AG04450 (cell line): ENCODE results near the gene RSRC1. TPM values are rescaled to one million over a fixed set of nuclear protein-coding genes. Genes with fewer than 3 reads are reported as not detected.

ENCODE experiments used
- CTCF ChIA-PET: fragments of 300-600, 350-600 bp; formaldehyde crosslinking; extraction: SDS; loops from one replicate; lab custom pipeline; 2022; ENCODE audit warnings: antibody characterized with exemption, inconsistent platforms; lab: Charles Lee
- POLR2A ChIA-PET: fragments of 350-600 bp; formaldehyde crosslinking; extraction: SDS; loops from one replicate; lab custom pipeline; 2021; ENCODE audit warnings: antibody characterized with exemption, inconsistent platforms; lab: Yijun Ruan, JAX
- DNase-seq: peaks from one replicate; pipeline ENCODE4 v3.0.0-alpha.2; 2011; ENCODE audit warnings: low read depth, low spot score
- H3K27ac ChIP-seq: one replicate; pipeline ENCODE4 v1.5.1; 2012; ENCODE audit warnings: low read depth, low read length, control low read depth
- H3K27me3 ChIP-seq: one replicate; pipeline ENCODE4 v1.6.0; 2012; ENCODE audit warnings: low read length; ENCODE audit not compliant: control insufficient read depth, insufficient read depth
- H3K4me3 ChIP-seq: 2 replicates; pipeline ENCODE4 v1.5.1; 2011; ENCODE audit warnings: mild to moderate bottlenecking, low read depth, low read length, control low read depth
- H3K9me3 ChIP-seq: 2 replicates; pipeline ENCODE4 v1.5.1; 2012; ENCODE audit warnings: low read length; ENCODE audit not compliant: control insufficient read depth, insufficient read depth
- polyA plus RNA-seq: library from polyadenylated mRNA; depleted of rRNA; stranded (reverse); fragments of >200 nt; gene quantifications from 2 replicates; pipeline ENCODE4 v1.2.3, GENCODE V29; 2011
- TF ChIP-seq, protein P1 (sequence below): IDR thresholded peaks from 2 replicates; pipeline ENCODE4 v1.5.1; 2011; ENCODE audit warnings: low read depth, low read length, control low read depth, inconsistent platforms

RSRC1 gene
- polyA plus RNA-seq, 1 experiment = 6.7 TPM

DNA sequence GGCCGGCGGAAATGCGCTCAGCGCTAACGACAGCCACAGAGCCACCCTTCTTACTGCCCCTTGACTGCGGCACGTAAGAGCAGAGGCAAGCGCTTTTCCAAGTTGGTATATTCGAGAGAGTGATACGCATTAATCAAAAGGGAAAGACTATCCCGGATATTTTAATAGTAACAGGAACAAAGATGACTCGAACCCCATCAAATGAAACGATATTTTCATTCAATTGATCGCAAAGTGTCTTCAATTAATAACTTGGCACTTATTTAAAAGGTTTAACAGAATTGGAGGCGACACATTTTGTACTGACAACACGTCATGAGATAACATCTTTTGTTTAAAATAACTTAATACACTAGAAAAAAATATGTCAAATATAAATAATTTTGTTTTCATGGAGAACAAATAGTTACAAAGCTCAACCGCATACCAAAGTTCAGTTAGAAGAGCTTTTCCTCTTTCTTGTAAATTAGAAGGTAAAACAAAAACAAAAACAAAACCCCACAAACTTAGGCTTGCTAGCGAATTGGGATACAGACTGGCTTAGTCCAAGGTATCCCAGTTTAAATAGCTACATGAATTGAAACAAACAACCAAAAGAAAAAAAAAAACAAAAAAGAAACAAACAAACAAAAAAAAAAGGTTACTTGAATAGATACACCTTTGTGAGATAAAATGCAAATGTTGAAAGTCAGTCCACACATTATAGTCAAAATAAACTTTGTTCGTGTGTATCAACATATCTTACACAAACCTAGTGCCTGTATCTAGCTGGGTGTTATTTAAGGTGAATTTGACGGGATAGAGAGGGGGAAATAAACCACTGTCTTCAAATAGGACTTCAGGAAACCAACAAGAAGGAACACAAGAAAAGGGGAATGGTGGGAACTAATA, 13.8 kb upstream of the RSRC1 start:
- TF ChIP-seq, protein P1, sequence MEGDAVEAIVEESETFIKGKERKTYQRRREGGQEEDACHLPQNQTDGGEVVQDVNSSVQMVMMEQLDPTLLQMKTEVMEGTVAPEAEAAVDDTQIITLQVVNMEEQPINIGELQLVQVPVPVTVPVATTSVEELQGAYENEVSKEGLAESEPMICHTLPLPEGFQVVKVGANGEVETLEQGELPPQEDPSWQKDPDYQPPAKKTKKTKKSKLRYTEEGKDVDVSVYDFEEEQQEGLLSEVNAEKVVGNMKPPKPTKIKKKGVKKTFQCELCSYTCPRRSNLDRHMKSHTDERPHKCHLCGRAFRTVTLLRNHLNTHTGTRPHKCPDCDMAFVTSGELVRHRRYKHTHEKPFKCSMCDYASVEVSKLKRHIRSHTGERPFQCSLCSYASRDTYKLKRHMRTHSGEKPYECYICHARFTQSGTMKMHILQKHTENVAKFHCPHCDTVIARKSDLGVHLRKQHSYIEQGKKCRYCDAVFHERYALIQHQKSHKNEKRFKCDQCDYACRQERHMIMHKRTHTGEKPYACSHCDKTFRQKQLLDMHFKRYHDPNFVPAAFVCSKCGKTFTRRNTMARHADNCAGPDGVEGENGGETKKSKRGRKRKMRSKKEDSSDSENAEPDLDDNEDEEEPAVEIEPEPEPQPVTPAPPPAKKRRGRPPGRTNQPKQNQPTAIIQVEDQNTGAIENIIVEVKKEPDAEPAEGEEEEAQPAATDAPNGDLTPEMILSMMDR = no peak
- Histone ChIP-seq H3K27me3 (peaks cover 80% of the 10 kb centered on the region), H3K27ac (no peak overlapping the region), H3K9me3 (peaks cover 18% of the 10 kb centered on the region; the same call in 1 of the 2 replicates), H3K4me3 (no peak overlapping the region)
- ChIA-PET POLR2A (no interaction called here), CTCF (no interaction called here)
- DNase-seq = no peak

DNA sequence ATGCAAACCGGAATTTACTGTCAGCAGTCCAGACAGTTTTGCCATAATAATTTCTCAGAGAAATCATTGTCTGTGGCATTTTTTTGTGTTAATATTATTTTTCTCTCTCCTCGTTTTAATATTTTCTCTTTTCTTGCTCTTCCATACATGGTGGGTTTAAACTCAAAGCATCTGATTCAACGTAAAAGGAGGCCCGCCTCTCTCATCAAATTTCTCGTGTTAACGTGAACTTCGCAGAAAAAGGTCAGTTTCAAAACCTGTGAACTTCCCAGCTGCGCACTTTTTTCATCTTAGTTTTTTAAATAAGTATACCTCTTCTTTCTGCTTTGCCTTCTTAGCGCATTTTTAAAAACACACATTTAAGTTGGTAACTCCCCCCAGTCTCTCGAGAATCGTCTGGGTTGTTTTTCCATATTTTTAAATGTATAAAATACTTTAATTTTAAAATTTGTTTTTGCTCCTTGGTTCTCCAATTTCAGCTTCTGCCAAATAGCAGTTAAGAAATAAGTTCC, 12.8 kb upstream of the RSRC1 start:
- TF ChIP-seq, protein P1 = no peak
- Histone ChIP-seq H3K27ac (no peak overlapping the region), H3K4me3 (no peak overlapping the region), H3K27me3 (peaks cover 86% of the 10 kb centered on the region), H3K9me3 (peaks cover 18% of the 10 kb centered on the region; the same call in 1 of the 2 replicates)
- no peak for DNase-seq
- POLR2A ChIA-PET = no interaction called here
- CTCF ChIA-PET = no interaction called here

DNA sequence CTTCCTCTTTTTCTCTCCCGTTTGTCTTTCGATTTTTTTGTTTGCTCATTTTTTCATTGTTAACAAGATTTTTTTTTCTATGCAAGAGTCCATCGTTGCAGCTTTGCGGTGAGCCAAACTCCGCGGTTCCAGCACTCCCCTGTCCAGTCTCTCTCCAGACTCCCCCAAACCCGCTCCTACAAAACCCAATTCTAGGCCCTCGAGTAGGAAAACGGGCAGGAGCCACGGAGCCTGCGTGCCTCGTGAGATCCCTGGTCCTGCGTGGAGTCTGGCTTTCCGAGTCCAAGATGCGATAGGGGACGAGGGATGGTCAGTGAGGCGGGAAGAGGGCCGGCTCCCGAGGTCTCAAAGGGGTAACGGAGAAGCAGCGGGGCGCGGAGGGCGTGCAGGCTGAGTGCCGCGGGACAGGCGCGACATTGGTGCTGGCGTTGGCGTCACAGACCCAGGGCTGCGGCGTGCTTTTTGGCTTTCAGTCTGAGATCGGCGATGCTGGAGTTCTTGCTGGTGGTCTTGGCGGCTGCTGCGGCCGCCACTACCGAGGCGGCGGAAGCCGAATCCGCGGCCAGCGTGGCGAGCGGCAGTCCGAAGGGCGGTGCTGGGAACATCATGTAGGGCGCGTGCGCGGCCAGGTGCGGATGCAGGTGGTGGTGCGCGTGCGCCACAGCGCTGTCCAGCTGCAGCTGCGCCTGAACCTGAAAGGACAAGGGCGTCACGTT, 12.1 kb upstream of the RSRC1 start:
- ChIA-PET CTCF (no interaction called here), POLR2A (no interaction called here)
- DNase-seq = no peak
- Histone ChIP-seq H3K9me3 (peaks cover 22% of the 10 kb centered on the region; the same call in 1 of the 2 replicates), H3K27me3 (peaks cover 91% of the 10 kb centered on the region), H3K4me3 (peak overlapping the region; percentile 54), H3K27ac (no peak overlapping the region)
- TF ChIP-seq, protein P1 = no peak

DNA sequence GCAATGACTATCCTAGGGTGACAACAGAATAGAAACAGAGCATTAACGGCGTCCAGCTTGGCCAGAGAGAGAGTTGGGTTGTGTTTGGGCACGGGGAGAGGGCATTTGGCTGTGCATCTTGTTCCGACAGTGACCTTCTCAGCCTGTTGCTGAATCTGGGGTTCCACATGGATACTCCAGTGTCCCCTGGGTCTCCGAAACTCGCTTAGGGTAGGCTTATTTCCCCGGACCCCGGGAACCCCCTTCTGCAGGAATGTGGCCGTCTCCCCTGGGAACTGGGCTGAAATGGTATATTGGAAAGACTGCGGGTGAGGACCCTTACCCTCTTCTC, 11.6 kb upstream of the RSRC1 start:
- ChIA-PET POLR2A (no interaction called here), CTCF (no interaction called here)
- no peak for DNase-seq
- peaks cover 24% of the 10 kb centered on the region; the same call in 1 of the 2 replicates for H3K9me3 ChIP-seq
- TF ChIP-seq, protein P1 = no peak
- H3K27me3 ChIP-seq = peaks cover 93% of the 10 kb centered on the region
- H3K27ac ChIP-seq = no peak overlapping the region
- peak overlapping the region; percentile 54 for H3K4me3 ChIP-seq
